ENCODE data around the gene LRRC3B.

LRRC3B gene

DNA sequence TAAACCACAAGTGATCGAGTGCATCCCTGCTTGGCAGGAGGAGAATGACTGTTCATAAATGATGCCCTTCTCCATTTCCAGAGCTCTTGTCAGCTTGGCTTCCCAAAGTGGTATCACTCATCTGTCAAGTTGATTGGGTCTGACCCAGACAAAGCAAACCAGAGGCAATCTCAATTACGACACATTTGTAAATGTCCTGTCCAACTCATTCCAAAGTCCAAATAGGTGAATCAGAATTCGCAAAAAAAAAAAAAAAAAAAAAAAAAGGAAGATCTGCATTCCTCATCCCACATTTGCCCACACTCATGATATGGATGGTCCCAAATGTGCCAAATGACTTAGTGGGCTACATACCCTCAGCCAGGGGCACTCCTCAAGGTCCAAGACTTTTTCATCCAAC, 91.9 kb downstream of the LRRC3B start:
- DNase-seq: no peak

DNA sequence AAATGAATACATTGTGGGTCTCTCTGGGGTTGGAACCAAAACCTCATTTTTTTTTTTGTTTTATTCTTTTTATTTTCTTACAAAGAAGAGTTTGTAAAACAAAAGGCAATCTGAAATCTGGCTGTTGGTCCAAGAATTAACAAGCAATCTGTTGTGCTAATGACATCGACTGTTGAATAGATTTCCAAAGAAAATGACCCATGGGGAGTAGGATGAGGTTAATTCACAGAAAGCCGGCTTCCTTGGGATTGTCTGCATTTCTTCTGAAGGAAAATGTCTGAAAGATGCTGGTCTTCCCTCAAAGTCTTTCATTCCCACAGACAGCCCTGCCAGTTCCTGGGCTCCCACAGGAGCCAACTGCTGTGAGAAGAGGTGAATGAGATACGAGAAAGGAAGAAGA, 92.9 kb downstream of the LRRC3B start:
- DNase-seq: no peak

DNA sequence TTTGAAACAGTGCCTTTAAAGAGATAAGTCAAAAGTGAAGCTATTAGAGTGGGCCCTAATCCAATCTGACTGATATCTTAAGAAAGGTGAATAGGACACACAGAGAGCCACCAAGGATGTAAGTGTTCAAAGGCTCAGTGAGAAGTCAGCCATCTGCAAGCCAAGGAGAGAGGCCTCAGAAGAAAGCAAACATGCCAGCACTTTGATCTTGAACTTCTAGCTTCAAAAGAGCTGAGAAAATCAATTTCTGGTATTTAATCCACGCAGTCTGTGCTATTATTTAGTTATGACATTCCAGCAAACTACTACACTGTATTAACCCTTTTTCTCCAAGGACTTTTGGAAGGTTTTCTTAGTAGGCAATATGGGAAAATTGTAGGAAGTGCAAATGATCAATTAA, 95.7 kb downstream of the LRRC3B start:
- no peak for DNase-seq

DNA sequence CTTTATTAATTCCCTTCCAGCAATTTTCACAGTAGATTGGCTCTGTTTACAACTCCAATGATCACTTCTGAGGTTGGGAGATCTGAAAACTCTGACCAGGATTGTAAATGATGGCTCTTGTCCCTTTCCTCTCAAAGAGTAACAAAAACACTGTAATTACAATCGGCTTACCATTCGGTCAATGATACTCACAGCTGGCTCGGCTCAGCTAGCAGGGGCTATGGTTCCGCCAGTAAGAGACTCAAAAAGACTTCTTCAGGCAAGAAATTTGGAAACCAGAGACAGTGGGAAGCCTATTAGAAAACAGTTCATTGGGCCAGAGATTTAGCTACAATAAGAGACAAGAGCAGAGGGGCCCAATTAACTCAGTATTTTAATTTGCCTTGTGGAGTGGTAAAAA, 96.6 kb downstream of the LRRC3B start:
- no peak for DNase-seq

- DNase-seq: no peak
Measured at GRCh38 chr3:26721047-26721446, 98.5 kb downstream of the LRRC3B start.

DNA sequence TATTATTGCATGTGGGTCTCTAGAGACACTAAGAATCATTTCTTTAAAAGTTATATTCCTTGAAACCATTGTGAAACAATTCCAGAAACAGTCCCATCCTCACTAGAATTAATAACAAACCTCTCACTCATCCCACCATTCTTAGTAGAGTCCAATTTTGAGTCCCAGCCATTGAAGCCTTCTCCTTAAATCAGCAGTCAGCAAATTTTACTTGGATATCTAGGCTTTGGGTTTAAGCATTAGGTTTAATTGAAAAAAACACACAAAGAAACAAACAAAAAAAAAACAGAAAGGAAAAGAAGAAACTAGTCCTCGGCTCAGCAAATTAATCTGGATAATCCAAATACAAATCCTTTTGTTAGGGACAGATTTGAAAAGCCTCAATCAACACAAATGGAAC, 109.3 kb downstream of the LRRC3B start:
- DNase-seq: no peak

DNA sequence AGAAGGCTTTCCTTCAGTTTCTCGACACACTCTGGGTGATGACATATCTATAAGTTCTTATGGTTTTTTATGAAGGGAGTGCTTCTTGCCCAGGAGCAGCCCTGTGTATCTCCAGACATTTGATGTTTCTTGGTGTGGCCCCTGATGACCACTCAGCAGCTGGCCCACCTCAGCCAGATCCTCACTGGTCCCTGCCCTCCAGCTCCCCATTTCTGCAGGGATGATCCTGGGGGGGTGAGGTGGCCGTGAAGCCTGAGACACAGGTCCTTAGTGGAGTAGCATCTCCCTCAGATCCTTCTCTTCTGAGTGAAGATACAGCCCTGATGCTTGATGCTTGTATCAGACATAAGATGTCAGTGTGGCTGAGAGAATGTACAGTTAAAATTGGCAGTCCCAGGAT, 127.7 kb downstream of the LRRC3B start:
- no peak for DNase-seq

DNA sequence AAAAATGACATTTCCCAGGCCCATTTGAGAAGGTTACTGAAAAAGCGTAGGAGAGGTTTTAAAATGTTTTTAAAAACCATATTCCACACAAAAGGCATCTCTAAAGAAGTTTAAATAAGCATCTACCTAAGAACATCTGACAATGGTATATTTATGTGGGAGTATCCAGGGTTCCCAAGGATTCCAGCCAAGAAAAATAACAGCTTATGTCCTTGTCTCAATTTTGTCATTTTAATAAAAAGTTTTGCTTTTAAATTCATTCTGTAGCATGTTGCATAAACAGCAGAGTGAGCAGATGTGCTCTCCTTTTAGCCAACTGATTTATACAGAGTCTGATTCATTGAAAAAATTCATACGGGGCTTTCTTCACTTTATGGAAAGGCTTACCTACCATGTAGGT, 129.9 kb downstream of the LRRC3B start:
- DNase-seq: no peak

- DNase-seq: no peak
Measured at GRCh38 chr3:26753095-26753494, 130.5 kb downstream of the LRRC3B start.

- no peak for DNase-seq
Measured at GRCh38 chr3:26757978-26758377, 135.4 kb downstream of the LRRC3B start.
